SU-DHL-6 (cell line): ENCODE results near the gene TGFBRAP1.

Experiments
- CTCF ChIP-seq: fragments of 200-600 bp; sonication (generic); IDR thresholded peaks from one replicate; pipeline ENCODE4 v1.5.1; 2017; ENCODE audit warnings: antibody characterized with exemption, mild to moderate bottlenecking, low read length, moderate library complexity; ENCODE audit not compliant: insufficient read depth, poor library complexity, severe bottlenecking
- EZH2phosphoT487 ChIP-seq: fragments of 200-600 bp; sonication (generic), shearing (Covaris generic); conservative IDR thresholded peaks from 2 replicates; pipeline ENCODE4 v1.6.1; 2018; ENCODE audit warnings: mild to moderate bottlenecking, antibody characterized with exemption, low read length, moderate library complexity, mixed read lengths

GRCh38 chr2:105274046-105274445 lies 55.5 kb downstream of the TGFBRAP1 start:
- TF ChIP-seq CTCF (no peak), EZH2phosphoT487 (no peak)
